T-helper 1 cell (primary cell): Measurements from ENCODE around the gene MYPOP.

Experiments used
- DNase-seq, 5 donors: peaks; one replicate each; pipeline ENCODE4 v3.0.0-alpha.2; 2012 to 2020
- total RNA-seq, 4 donors: gene quantifications; one replicate each; lab custom pipeline; 2026; lab: John Stamatoyannopoulos, UW

Gene MYPOP
- total RNA-seq = 2.6 to 5.9 (median 3.5) reads per million in 4 donors

- no peak for DNase-seq
Measured at GRCh38 chr19:45901912-45902650, at the start of gene MYPOP. MYPOP (minus strand) TSS chr19:45902613; CDS start chr19:45901773, 840 bp downstream.

GRCh38 chr19:45947926-45948325, 45.5 kb upstream of the MYPOP start:
- DNase-seq = no peak

- no peak for DNase-seq
Measured at GRCh38 chr19:45940515-45940805, 38.0 kb upstream of the MYPOP start.

- DNase-seq = no peak
Measured at GRCh38 chr19:45939792-45940514, 37.5 kb upstream of the MYPOP start.

- peak in 1 of 5 donors; percentile 32 for DNase-seq
Measured at GRCh38 chr19:45938733-45939319, 36.4 kb upstream of the MYPOP start.

- no peak for DNase-seq
Measured at GRCh38 chr19:45935267-45935666, 32.9 kb upstream of the MYPOP start.

- no peak for DNase-seq
Measured at GRCh38 chr19:45934551-45935230, 32.3 kb upstream of the MYPOP start.

GRCh38 chr19:45933759-45934158, 31.3 kb upstream of the MYPOP start:
- DNase-seq = no peak

- no peak for DNase-seq
Measured at GRCh38 chr19:45931055-45931454, 28.6 kb upstream of the MYPOP start.

- DNase-seq = no peak
Measured at GRCh38 chr19:45929247-45929646, 26.8 kb upstream of the MYPOP start.

- peak; percentile 74 to 94 (median 85) for DNase-seq
Measured at GRCh38 chr19:45927565-45928261, 25.3 kb upstream of the MYPOP start.

GRCh38 chr19:45924891-45925447, 22.6 kb upstream of the MYPOP start:
- DNase-seq = no peak

GRCh38 chr19:45922281-45922680, 19.9 kb upstream of the MYPOP start:
- no peak for DNase-seq

- peak in 1 of 5 donors; percentile 61 for DNase-seq
Measured at GRCh38 chr19:45920458-45920857, 18.0 kb upstream of the MYPOP start.

- no peak for DNase-seq
Measured at GRCh38 chr19:45919678-45920077, 17.3 kb upstream of the MYPOP start.

GRCh38 chr19:45918721-45919120, 16.3 kb upstream of the MYPOP start:
- DNase-seq = peak in 1 of 5 donors; percentile 44

GRCh38 chr19:45917421-45918091, 15.1 kb upstream of the MYPOP start:
- peak in 1 of 5 donors; percentile 83 for DNase-seq

GRCh38 chr19:45913874-45914830, 11.7 kb upstream of the MYPOP start, which contains the start of gene NANOS2:
NANOS2 (minus strand) TSS chr19:45914778; CDS start chr19:45914693, 85 bp downstream.
- DNase-seq = peak in 1 of 5 donors; percentile 45

- no peak for DNase-seq
Measured at GRCh38 chr19:45911291-45911690, 8.9 kb upstream of the MYPOP start.

- no peak for DNase-seq
Measured at GRCh38 chr19:45908956-45909355, 6.5 kb upstream of the MYPOP start.
